ENCODE data around the gene GRHL3. TPM values are rescaled to one million over a fixed set of nuclear protein-coding genes. Genes with fewer than 3 reads are reported as not detected.

GRHL3 gene
- total RNA-seq, 2 experiments from 2014 or later: not detected

GRCh38 chr1:24339996-24340395 is 20.8 kb downstream of the GRHL3 start:
- no peak for ATAC-seq (ENCODE audit: poor library complexity)
- Histone ChIP-seq H3K9me3 (ENCODE audit: control insufficient read depth in 1 of 2, insufficient read depth in 1 of 2, low read length in 2 of 2) (no peaks in the 10 kb centered on the region), H3K27me3 (ENCODE audit: control insufficient read depth in 1 of 2, insufficient read depth in 2 of 2, low read length in 2 of 2) (no peaks in the 10 kb centered on the region), H3K36me3 (ENCODE audit: insufficient read depth, low read length) (no peaks in the 10 kb centered on the region), H3K4me3 (ENCODE audit: low read length) (no peak overlapping the region), H3K27ac (ENCODE audit: low read depth in 1 of 2, low read length in 2 of 2) (no peak overlapping the region), H3K4me1 (ENCODE audit: insufficient read depth, low read length) (no peaks in the 10 kb centered on the region)
- Mint-ChIP-seq H3K9me3 (no peaks in the 10 kb centered on the region), H3K36me3 (ENCODE audit: low read depth) (no peaks in the 10 kb centered on the region), H3K27ac (no peak overlapping the region), H3K27me3 (no peaks in the 10 kb centered on the region), H3K4me3 (no peak overlapping the region), H3K4me1 (ENCODE audit: low read depth) (no peaks in the 10 kb centered on the region)
- no peak for DNase-seq
- intact Hi-C loops (cut with DNase I, micrococcal nuclease): no loop called here
- ChIA-PET CTCF (no interaction called here), POLR2A (no interaction called here)
- TF ChIP-seq CTCF (IDR thresholded peaks at IDR 0.05): no peak

- H3K27me3 ChIP-seq (ENCODE audit: control insufficient read depth in 1 of 2, insufficient read depth in 2 of 2, low read length in 2 of 2): peaks cover 0 to 3% of the 10 kb centered on the region in 2 experiments
- H3K36me3 Mint-ChIP-seq (ENCODE audit: low read depth): no peaks in the 10 kb centered on the region
- H3K4me3 ChIP-seq (ENCODE audit: low read length): no peak overlapping the region
- ATAC-seq (ENCODE audit: poor library complexity) (no peak), DNase-seq (no peak)
- H3K27ac Mint-ChIP-seq: no peak overlapping the region
- no peak for TF ChIP-seq CTCF (IDR thresholded peaks at IDR 0.05)
- no peaks in the 10 kb centered on the region for H3K9me3 Mint-ChIP-seq
- no peak overlapping the region for H3K27ac ChIP-seq (ENCODE audit: low read depth in 1 of 2, low read length in 2 of 2)
- H3K9me3 ChIP-seq (ENCODE audit: control insufficient read depth in 1 of 2, insufficient read depth in 1 of 2, low read length in 2 of 2): no peaks in the 10 kb centered on the region
- CTCF ChIA-PET: no interaction called here
- no peak overlapping the region for H3K4me3 Mint-ChIP-seq
- H3K4me1 Mint-ChIP-seq (ENCODE audit: low read depth): no peaks in the 10 kb centered on the region
- intact Hi-C loops (cut with DNase I, micrococcal nuclease): no loop called here
- POLR2A ChIA-PET: no interaction called here
- no peaks in the 10 kb centered on the region for H3K36me3 ChIP-seq (ENCODE audit: insufficient read depth, low read length)
- H3K27me3 Mint-ChIP-seq: no peaks in the 10 kb centered on the region
- H3K4me1 ChIP-seq (ENCODE audit: insufficient read depth, low read length): no peaks in the 10 kb centered on the region
Measured at GRCh38 chr1:24340770-24341169, 21.6 kb downstream of the GRHL3 start.

- Mint-ChIP-seq H3K27me3 (no peaks in the 10 kb centered on the region), H3K9me3 (no peaks in the 10 kb centered on the region), H3K4me1 (ENCODE audit: low read depth) (no peaks in the 10 kb centered on the region), H3K27ac (no peak overlapping the region), H3K36me3 (ENCODE audit: low read depth) (no peaks in the 10 kb centered on the region), H3K4me3 (no peak overlapping the region)
- Histone ChIP-seq H3K4me3 (ENCODE audit: low read length) (no peak overlapping the region), H3K27me3 (ENCODE audit: control insufficient read depth in 1 of 2, insufficient read depth in 2 of 2, low read length in 2 of 2) (peaks cover 0 to 3% of the 10 kb centered on the region in 2 experiments), H3K9me3 (ENCODE audit: control insufficient read depth in 1 of 2, insufficient read depth in 1 of 2, low read length in 2 of 2) (no peaks in the 10 kb centered on the region), H3K27ac (ENCODE audit: low read depth in 1 of 2, low read length in 2 of 2) (no peak overlapping the region), H3K4me1 (ENCODE audit: insufficient read depth, low read length) (no peaks in the 10 kb centered on the region), H3K36me3 (ENCODE audit: insufficient read depth, low read length) (no peaks in the 10 kb centered on the region)
- DNase-seq (no peak), ATAC-seq (ENCODE audit: poor library complexity) (no peak)
- POLR2A ChIA-PET: no interaction called here
- no peak for TF ChIP-seq CTCF (IDR thresholded peaks at IDR 0.05)
- CTCF ChIA-PET: no interaction called here
- intact Hi-C loops (cut with DNase I, micrococcal nuclease): no loop called here
Measured at GRCh38 chr1:24341260-24341659, 22.1 kb downstream of the GRHL3 start.

Data from CD4-positive, alpha-beta T cell (primary cell).